ENCODE results near the gene FOXN3.

Gene FOXN3

DNA sequence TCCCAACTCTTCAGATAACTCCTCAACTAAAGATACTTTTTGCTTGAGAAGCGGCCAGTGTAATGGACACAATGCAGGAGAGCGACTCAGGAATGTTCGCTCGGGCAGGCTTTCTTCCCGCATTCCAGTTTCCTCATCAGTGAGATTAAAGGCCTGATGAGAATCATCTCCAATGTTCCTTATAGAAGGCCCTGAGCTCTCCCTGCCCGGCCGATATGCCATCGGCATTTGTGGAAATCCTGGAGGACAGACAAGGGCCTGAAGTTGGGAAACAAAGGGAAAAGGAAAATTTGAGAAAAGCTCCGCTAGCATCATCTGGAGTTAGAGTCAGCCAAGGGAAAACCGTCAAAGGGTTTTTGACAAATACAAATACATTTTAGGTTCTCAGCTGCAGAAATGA lies 38.0 kb upstream of the FOXN3 start:
- FAIRE-seq (no peak), DNase-seq (ENCODE audit: insufficient read length, low spot score) (no peak)
- no peak for TF ChIP-seq CTCF (IDR thresholded peaks at IDR 0.05; ENCODE audit: insufficient read depth, missing control alignments)

GRCh38 chr14:89452281-89452680 lies 35.2 kb upstream of the FOXN3 start:
- no peak for TF ChIP-seq CTCF (IDR thresholded peaks at IDR 0.05; ENCODE audit: insufficient read depth, missing control alignments)

GRCh38 chr14:89451229-89451628 lies 34.2 kb upstream of the FOXN3 start:
- FAIRE-seq (no peak), DNase-seq (ENCODE audit: insufficient read length, low spot score) (no peak)
- TF ChIP-seq CTCF (IDR thresholded peaks at IDR 0.05; ENCODE audit: insufficient read depth, missing control alignments): no peak

More at GRCh38 chr14:89452281-89452680, 35.2 kb upstream of the FOXN3 start:
- FAIRE-seq (no peak), DNase-seq (ENCODE audit: insufficient read length, low spot score) (no peak)

DNA sequence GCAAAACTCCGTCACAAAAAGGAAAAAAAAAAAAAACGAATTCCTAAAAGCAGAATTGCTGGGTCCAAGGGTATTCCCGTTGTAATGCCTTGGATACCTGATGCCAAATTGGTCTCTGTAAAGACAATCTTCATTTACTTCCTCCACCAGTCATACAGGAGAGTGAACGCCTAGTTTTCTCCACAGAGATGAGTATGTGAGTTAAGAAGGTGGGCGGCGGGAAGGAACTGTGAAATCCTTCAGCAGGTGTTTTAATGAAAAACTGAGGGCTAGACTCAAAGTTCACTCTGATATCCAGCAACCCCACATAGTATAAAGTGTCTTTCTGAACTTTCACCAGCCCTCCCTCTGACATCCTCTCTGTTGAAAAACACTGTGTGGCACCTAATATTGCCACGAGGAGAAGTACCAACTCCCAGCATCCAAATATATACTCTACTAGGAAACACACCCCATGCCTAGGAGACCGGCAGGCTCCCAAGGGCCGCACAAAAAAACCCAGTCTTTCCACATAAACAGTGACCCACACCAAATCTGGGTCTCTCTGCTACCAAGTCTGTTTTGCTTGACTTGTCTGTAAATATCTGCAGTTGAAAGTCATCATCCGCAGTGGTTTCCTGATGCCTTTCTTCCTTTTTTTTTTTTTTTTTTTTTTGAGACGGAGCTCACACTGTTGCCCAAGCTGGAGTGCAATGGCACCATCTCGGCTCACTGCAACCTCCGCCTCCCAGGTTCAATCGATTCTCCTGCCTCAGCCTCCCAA lies 30.3 kb upstream of the FOXN3 start:
- no peak for DNase-seq (ENCODE audit: insufficient read length, low spot score)
- no peak for FAIRE-seq
- no peak for TF ChIP-seq CTCF (IDR thresholded peaks at IDR 0.05; ENCODE audit: insufficient read depth, missing control alignments)

- FAIRE-seq (no peak), DNase-seq (ENCODE audit: insufficient read length, low spot score) (no peak)
- TF ChIP-seq CTCF (IDR thresholded peaks at IDR 0.05; ENCODE audit: insufficient read depth, missing control alignments): no peak
These were observed 28.4 kb upstream of the FOXN3 start for GRCh38 chr14:89445273-89445973.

DNA sequence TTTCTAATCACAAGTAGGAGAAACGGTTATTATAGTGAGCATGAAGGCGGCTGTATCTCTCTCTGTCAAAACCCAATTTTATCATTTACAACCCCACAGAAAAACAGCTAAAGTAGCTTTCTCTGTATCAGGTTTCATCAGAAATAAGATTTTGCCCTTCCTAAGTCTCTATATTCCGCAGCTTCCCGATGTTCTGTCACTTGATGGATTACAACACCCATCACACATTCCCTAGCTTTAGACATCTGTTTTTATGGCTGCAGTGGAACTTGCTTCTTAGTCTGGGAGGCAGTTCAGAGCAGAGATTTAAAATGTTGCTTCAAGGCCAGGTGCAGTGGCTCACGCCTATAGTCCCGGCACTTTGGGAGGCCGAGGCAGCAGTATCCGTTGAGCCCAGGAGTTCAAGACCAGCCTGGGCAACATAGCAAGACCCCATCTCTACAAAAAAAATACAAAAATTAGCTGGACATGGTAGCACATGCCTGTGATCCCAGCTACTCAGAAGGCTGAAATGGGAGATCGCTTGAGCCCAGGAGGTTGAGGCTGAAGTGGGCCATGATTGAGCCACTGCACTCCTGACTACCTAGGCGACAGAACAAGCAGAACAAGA lies 27.6 kb upstream of the FOXN3 start:
- no peak for TF ChIP-seq CTCF (IDR thresholded peaks at IDR 0.05; ENCODE audit: insufficient read depth, missing control alignments)
- DNase-seq (ENCODE audit: insufficient read length, low spot score) (no peak), FAIRE-seq (no peak)

Measured in D721Med (cell line).